ENCODE results near the gene CCL7.

Gene CCL7

DNA sequence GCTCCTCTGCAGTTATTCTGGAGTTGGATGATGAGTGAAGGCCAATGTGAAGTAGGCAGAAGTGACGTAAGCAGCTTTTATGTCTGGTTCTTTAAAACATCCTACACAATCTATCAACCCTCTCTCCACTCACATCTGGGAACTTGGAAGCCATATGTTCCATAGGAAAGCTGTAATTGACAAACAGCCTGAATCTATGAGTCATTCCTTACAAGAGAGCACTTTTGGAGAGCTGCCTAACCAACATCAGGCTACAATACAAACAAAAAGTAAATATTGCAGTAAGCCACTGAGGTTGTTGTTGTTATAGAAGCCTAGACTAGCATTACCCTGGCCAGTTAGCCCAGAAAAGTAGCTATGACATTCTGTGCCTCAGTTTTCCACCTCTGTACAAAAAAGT, 5.9 kb downstream of the CCL7 start:
- DNase-seq (ENCODE audit: low read depth), result peak; percentile 73
- TF ChIP-seq, protein P1, sequence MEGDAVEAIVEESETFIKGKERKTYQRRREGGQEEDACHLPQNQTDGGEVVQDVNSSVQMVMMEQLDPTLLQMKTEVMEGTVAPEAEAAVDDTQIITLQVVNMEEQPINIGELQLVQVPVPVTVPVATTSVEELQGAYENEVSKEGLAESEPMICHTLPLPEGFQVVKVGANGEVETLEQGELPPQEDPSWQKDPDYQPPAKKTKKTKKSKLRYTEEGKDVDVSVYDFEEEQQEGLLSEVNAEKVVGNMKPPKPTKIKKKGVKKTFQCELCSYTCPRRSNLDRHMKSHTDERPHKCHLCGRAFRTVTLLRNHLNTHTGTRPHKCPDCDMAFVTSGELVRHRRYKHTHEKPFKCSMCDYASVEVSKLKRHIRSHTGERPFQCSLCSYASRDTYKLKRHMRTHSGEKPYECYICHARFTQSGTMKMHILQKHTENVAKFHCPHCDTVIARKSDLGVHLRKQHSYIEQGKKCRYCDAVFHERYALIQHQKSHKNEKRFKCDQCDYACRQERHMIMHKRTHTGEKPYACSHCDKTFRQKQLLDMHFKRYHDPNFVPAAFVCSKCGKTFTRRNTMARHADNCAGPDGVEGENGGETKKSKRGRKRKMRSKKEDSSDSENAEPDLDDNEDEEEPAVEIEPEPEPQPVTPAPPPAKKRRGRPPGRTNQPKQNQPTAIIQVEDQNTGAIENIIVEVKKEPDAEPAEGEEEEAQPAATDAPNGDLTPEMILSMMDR (IDR thresholded peaks at IDR 0.05; ENCODE audit: control insufficient read depth, insufficient read depth, low read depth, low read length, missing control alignments), result no peak
- H3K4me3 ChIP-seq (ENCODE audit: control insufficient read depth, low read depth, low read length), result no peak overlapping the region

DNA sequence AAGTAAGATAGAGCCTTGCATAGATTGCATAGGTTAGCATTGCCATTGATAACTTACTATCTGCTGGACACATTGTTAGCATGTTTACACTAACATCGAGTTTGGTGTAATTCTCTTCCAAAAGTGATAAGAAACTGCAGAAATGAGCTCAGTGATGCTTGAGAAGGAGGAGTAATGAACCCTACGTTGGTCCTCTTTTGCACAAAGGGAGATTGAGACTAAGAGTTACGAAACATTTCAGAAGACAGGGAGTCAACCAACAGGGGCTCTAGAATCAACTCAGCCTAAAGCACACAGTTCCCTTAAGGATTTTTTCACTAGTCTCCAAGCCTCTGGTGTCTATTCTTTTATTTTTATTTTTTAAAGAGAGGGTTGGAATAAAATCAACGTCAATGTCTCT, 6.8 kb downstream of the CCL7 start:
- TF ChIP-seq, protein P1 (IDR thresholded peaks at IDR 0.05; ENCODE audit: control insufficient read depth, insufficient read depth, low read depth, low read length, missing control alignments), result no peak
- no peak for DNase-seq (ENCODE audit: low read depth)

DNA sequence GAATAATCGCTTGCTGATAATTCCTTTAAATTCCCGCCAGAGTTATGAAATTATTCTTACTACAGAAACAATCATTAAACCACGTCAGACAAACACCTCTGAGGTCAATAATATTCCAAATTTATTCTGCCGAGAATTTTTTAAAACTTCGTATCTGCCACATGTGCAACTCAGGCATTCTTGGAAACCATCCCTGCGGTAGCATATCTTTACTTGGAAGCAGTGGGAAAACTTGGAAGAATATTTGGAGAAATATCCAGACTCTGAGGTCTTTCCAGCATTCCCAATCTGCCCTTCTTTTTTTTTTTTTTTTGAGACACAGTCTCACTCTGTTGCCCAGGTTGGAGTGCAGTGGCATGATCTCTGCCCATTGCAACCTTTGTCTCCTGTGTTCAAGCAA, 13.6 kb downstream of the CCL7 start:
- H3K4me3 ChIP-seq (ENCODE audit: control insufficient read depth, low read depth, low read length), result no peak overlapping the region
- DNase-seq (ENCODE audit: low read depth), result no peak
- TF ChIP-seq, protein P1 (IDR thresholded peaks at IDR 0.05; ENCODE audit: control insufficient read depth, insufficient read depth, low read depth, low read length, missing control alignments), result no peak

More for the DNA sequence above, 6.8 kb downstream of the CCL7 start:
- no peak overlapping the region for H3K4me3 ChIP-seq (ENCODE audit: control insufficient read depth, low read depth, low read length)

DNA sequence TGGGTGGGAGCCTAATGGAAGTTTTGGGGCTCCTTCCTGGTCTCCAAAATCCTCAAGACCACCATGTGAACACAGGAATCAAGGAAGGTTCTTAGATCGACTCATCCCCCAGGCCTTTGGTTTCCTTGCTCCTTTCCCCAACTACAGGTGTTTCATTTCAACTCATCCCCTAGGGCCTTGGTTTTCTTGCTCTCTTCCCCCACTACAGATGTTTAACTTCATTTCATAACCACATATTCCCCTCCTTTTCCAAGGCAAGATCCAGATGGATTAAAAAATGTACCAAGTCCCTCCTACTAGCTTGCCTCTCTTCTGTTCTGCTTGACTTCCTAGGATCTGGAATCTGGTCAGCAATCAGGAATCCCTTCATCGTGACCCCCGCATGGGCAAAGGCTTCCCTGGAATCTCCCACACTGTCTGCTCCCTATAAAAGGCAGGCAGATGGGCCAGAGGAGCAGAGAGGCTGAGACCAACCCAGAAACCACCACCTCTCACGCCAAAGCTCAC, 15.3 kb downstream of the CCL7 start, which contains the start of gene CCL11:
CCL11 (plus strand) TSS at position 457 of the 507 bp plus-strand sequence. CDS start 67 bp downstream, outside the sequence.
- TF ChIP-seq, protein P1 (IDR thresholded peaks at IDR 0.05; ENCODE audit: control insufficient read depth, insufficient read depth, low read depth, low read length, missing control alignments), result no peak
- H3K4me3 ChIP-seq (ENCODE audit: control insufficient read depth, low read depth, low read length), result no peak within 1 kb of the TSS
- no peak for DNase-seq (ENCODE audit: low read depth)

DNA sequence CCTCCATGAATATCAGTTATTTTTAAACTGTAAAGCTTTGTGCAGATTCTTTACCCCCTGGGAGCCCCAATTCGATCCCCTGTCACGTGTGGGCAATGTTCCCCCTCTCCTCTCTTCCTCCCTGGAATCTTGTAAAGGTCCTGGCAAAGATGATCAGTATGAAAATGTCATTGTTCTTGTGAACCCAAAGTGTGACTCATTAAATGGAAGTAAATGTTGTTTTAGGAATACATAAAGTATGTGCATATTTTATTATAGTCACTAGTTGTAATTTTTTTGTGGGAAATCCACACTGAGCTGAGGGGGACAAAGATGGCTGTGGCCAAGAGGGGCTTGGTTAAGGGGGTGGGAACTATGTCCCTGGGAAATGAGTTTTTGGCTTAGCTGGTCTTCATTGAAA, 17.9 kb downstream of the CCL7 start:
- TF ChIP-seq, protein P1 (IDR thresholded peaks at IDR 0.05; ENCODE audit: control insufficient read depth, insufficient read depth, low read depth, low read length, missing control alignments), result no peak
- H3K4me3 ChIP-seq (ENCODE audit: control insufficient read depth, low read depth, low read length), result no peak overlapping the region
- no peak for DNase-seq (ENCODE audit: low read depth)

DNA sequence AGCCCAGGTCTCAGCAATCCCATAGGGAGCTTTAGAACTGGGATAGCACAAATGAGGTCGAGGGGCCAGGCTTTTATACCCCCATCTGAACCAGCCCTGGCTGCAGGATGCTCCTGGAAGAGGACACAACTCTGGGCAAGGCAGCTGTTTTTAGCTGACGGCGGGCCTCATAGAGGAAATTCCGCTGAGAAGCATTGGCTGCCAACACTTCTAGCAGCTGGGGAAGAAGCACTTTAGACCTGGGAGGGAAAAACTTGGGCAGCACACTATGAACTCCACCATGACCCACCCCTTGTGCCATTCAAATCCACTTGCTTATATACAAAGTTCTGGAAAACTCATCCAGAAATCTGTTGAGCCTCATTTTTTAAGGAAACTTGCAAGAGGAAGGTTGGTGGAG, 20.6 kb downstream of the CCL7 start:
- H3K4me3 ChIP-seq (ENCODE audit: control insufficient read depth, low read depth, low read length), result no peak overlapping the region
- TF ChIP-seq, protein P1 (IDR thresholded peaks at IDR 0.05; ENCODE audit: control insufficient read depth, insufficient read depth, low read depth, low read length, missing control alignments), result no peak
- DNase-seq (ENCODE audit: low read depth), result no peak
